HCT116 (cell line): Measurements from ENCODE around the gene CNTN5. TPM values are rescaled to one million over a fixed set of nuclear protein-coding genes. Genes with fewer than 3 reads are reported as not detected.

Source experiments
- ATAC-seq: fragments of 200-7000 bp; cut with Tn5 transposase; 2 replicates; pipeline ENCODE4 v1.9.1; 2020; ENCODE audit warnings: mild to moderate bottlenecking, moderate library complexity
- BruUV-seq: library from RNA; stranded (reverse); fragments of 400-500 nt; replicated peaks from 2 replicates; lab custom pipeline; 2021; lab: Mats Ljungman, UMichigan
- CTCF ChIA-PET: fragments of 300-600 bp; sonication (Branson Sonifier 250); formaldehyde crosslinking; loops from one replicate; lab custom pipeline; 2021; ENCODE audit warnings: antibody characterized with exemption; lab: Charles Lee
- POLR2A ChIA-PET: fragments of 300-600, 350-600 bp; sonication (Branson Sonifier 250); formaldehyde crosslinking; loops from one replicate; lab custom pipeline; 2021; ENCODE audit warnings: antibody characterized with exemption; lab: Charles Lee
- RAD21 ChIA-PET, 2 experiments: fragments of 300-600 bp; sonication (Branson Sonifier 250); formaldehyde crosslinking; loops; one replicate each; lab custom pipeline; 2023; ENCODE audit warnings: low total read pairs in 2 of 2; ENCODE audit not compliant: uncharacterized antibody in 2 of 2, unreplicated experiment in 2 of 2, low non-redundant PET in 1 of 2; lab: Charles Lee
- DNase-seq: peaks from one replicate; pipeline ENCODE4 v3.0.0-alpha.2; 2010; ENCODE audit warnings: low read depth, low spot score
- H2AFZ ChIP-seq: fragments of 200-600 bp; shearing (Covaris generic), sonication (generic); 2 replicates; pipeline ENCODE4 v1.6.1; 2017; ENCODE audit warnings: low read depth, mixed run types, mixed read lengths, antibody characterized with exemption, low read length; ENCODE audit not compliant: poor library complexity, severe bottlenecking
- H3K27ac ChIP-seq: 2 replicates; pipeline ENCODE4 v1.5.1; 2012; ENCODE audit warnings: low read depth, low read length
- H3K27me3 ChIP-seq: fragments of 200-600 bp; sonication (generic); 2 replicates; pipeline ENCODE4 v1.6.1; 2016; ENCODE audit warnings: mixed run types, low read length, mixed read lengths; ENCODE audit not compliant: insufficient read depth
- H3K36me3 ChIP-seq, 2 experiments: fragments of 200-500 bp in 1 of 2; fragments of 200-600 bp in 1 of 2; sonication (Bioruptor generic) in 1 of 2; sonication (generic) in 1 of 2; 2 replicates each; pipeline versions ENCODE4 v1.5.1 to v1.6.1; 2014 to 2016; ENCODE audit warnings: low read length in 2 of 2, inconsistent platforms in 1 of 2, mixed read lengths in 1 of 2, mixed run types in 1 of 2; ENCODE audit not compliant: insufficient read depth in 2 of 2, control insufficient read depth in 1 of 2
- H3K4me1 ChIP-seq, 2 experiments: fragments of 200-600 bp in 1 of 2; sonication (generic) in 1 of 2; 2 replicates each; pipeline versions ENCODE4 v1.5.1 to v1.6.1; 2012 to 2017; ENCODE audit warnings: low read length in 2 of 2, inconsistent platforms in 1 of 2, mild to moderate bottlenecking in 1 of 2, mixed read lengths in 1 of 2, mixed run types in 1 of 2, moderate library complexity in 1 of 2; ENCODE audit not compliant: insufficient read depth in 2 of 2, control insufficient read depth in 1 of 2
- H3K4me2 ChIP-seq: fragments of 200-600 bp; sonication (generic); 2 replicates; pipeline ENCODE4 v1.6.1; 2017; ENCODE audit warnings: mixed run types, low read length, mixed read lengths
- H3K4me3 ChIP-seq, 2 experiments: fragments of 200-600 bp in 1 of 2; sonication (generic) in 1 of 2; replicated peaks in 1 of 2; 2 replicates each; pipeline ENCODE4 v1.5.1; 2011 to 2016; ENCODE audit warnings: low read length in 2 of 2, control low read depth in 1 of 2, low read depth in 1 of 2, mild to moderate bottlenecking in 1 of 2, mixed read lengths in 1 of 2, mixed run types in 1 of 2
- H3K79me2 ChIP-seq: fragments of 200-600 bp; sonication (generic); 2 replicates; pipeline ENCODE4 v1.6.1; 2017; ENCODE audit warnings: mild to moderate bottlenecking, mixed run types, low read length, moderate library complexity, mixed read lengths; ENCODE audit not compliant: insufficient read depth
- H3K9ac ChIP-seq: fragments of 200-600 bp; sonication (generic); 2 replicates; pipeline ENCODE4 v1.6.1; 2016; ENCODE audit warnings: low read length, mixed read lengths
- H3K9me2 ChIP-seq: fragments of 200-600 bp; sonication (generic), shearing (Covaris generic); 2 replicates; pipeline ENCODE4 v1.6.1; 2017; ENCODE audit warnings: mixed run types, mild to moderate bottlenecking, moderate library complexity; ENCODE audit not compliant: insufficient read depth
- H3K9me3 ChIP-seq, 2 experiments: fragments of 200-500 bp in 1 of 2; fragments of 200-600 bp in 1 of 2; sonication (Bioruptor generic) in 1 of 2; sonication (generic) in 1 of 2; 2 replicates each; pipeline ENCODE4 v1.6.1; 2014 to 2017; ENCODE audit warnings: low read length in 2 of 2, mixed read lengths in 2 of 2, inconsistent platforms in 1 of 2, low read depth in 1 of 2, mild to moderate bottlenecking in 1 of 2, mixed run types in 1 of 2, moderate library complexity in 1 of 2; ENCODE audit not compliant: control insufficient read depth in 1 of 2, insufficient read depth in 1 of 2
- H4K20me1 ChIP-seq: fragments of 200-600 bp; sonication (generic), shearing (Covaris generic); 2 replicates; pipeline ENCODE4 v1.6.1; 2017; ENCODE audit warnings: mixed run types, mild to moderate bottlenecking, moderate library complexity; ENCODE audit not compliant: insufficient read depth
- CBX3 ChIP-seq: IDR thresholded peaks from 2 replicates; pipeline ENCODE4 v1.6.1; 2012; ENCODE audit warnings: low read depth
- FOSL1 ChIP-seq: IDR thresholded peaks from 2 replicates; pipeline ENCODE4 v1.6.1; 2012; ENCODE audit warnings: low read depth
- JUND ChIP-seq: IDR thresholded peaks from 2 replicates; pipeline ENCODE4 v1.6.1; 2012
- POLR2A ChIP-seq: IDR thresholded peaks from 2 replicates; pipeline ENCODE4 v1.7.0; 2011; ENCODE audit warnings: borderline replicate concordance; ENCODE audit not compliant: insufficient read depth, insufficient read length; ENCODE audit errors: extremely low read depth
- POLR2AphosphoS5 ChIP-seq: IDR thresholded peaks from 2 replicates; pipeline ENCODE4 v1.6.1; 2011; ENCODE audit warnings: mild to moderate bottlenecking, low read depth, low read length, moderate library complexity
- RAD21 ChIP-seq: IDR thresholded peaks from 2 replicates; pipeline ENCODE4 v1.6.1; 2012; ENCODE audit warnings: low read depth, mild to moderate bottlenecking
- SRF ChIP-seq: IDR thresholded peaks from 2 replicates; pipeline ENCODE4 v1.6.1; 2012; ENCODE audit warnings: low read depth
- YY1 ChIP-seq: IDR thresholded peaks from 2 replicates; pipeline ENCODE4 v1.6.1; 2011; ENCODE audit warnings: low read length, low read depth, moderate library complexity, mild to moderate bottlenecking; ENCODE audit not compliant: insufficient replicate concordance; ENCODE audit errors: extremely low read depth
- ZFX ChIP-seq: fragments of 450-650 bp; IDR thresholded peaks from 2 replicates; pipeline ENCODE4 v1.6.1; 2017
- ZNF274 ChIP-seq: fragments of 200-500 bp; sonication (Bioruptor generic); IDR thresholded peaks from 2 replicates; pipeline ENCODE4 v1.6.1; 2014; ENCODE audit warnings: mild to moderate bottlenecking, low read depth, low read length, inconsistent platforms
- intact Hi-C: fragments of 100-400 bp; cut with micrococcal nuclease; formaldehyde crosslinking; loops from 2 replicates; pipeline ENCODE4 v1.10.0; 2022
- total RNA-seq: library from RNA; stranded (reverse); gene quantifications from one replicate; pipeline ENCODE4 v1.2.1, GENCODE V29; 2021; ENCODE audit not compliant: unreplicated experiment
- TF ChIP-seq, protein P1 (sequence below): IDR thresholded peaks from 2 replicates; pipeline ENCODE4 v1.6.1; 2012; ENCODE audit warnings: low read depth

The CNTN5 gene
- total RNA-seq, 1 experiment from 2014 or later, result not detected

DNA sequence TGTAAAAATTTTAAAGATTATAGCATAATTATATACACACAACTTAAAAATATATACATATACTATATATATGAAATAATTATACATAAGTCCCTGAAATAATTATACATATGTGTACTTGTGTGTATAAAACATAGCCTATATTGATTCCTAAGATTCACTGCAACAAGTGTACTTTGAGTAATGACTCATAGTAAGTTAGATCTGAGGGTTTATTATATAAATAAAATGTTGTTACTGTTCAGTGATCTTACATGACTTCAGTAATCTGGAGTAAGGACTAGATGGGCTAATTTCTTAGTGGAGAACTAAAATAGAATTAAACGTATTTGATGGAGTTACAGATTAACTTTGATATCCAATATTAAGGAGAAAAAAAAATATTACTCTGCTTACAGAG lies 350.5 kb downstream of the CNTN5 start:
- Histone ChIP-seq H3K9ac (no peak overlapping the region), H3K4me2 (no peak overlapping the region), H3K79me2 (no peaks in the 10 kb centered on the region), H3K27ac (no peak overlapping the region), H3K4me3 (no peak overlapping the region), H3K4me1 (no peaks in the 10 kb centered on the region), H4K20me1 (no peaks in the 10 kb centered on the region), H2AFZ (no peak overlapping the region), H3K27me3 (no peaks in the 10 kb centered on the region), H3K9me3 (peaks cover 0 to 3% of the 10 kb centered on the region in 2 experiments; a peak in 2 of 4 replicates), H3K36me3 (no peaks in the 10 kb centered on the region), H3K9me2 (no peaks in the 10 kb centered on the region)
- DNase-seq, result no peak
- intact Hi-C loops, result no loop called here
- ChIA-PET POLR2A (no interaction called here), RAD21 (no interaction called here), CTCF (no interaction called here)
- ATAC-seq, result no peak
- TF ChIP-seq RAD21 (no peak), SRF (no peak), FOSL1 (no peak), ZNF274 (no peak)
- TF ChIP-seq, protein P1, sequence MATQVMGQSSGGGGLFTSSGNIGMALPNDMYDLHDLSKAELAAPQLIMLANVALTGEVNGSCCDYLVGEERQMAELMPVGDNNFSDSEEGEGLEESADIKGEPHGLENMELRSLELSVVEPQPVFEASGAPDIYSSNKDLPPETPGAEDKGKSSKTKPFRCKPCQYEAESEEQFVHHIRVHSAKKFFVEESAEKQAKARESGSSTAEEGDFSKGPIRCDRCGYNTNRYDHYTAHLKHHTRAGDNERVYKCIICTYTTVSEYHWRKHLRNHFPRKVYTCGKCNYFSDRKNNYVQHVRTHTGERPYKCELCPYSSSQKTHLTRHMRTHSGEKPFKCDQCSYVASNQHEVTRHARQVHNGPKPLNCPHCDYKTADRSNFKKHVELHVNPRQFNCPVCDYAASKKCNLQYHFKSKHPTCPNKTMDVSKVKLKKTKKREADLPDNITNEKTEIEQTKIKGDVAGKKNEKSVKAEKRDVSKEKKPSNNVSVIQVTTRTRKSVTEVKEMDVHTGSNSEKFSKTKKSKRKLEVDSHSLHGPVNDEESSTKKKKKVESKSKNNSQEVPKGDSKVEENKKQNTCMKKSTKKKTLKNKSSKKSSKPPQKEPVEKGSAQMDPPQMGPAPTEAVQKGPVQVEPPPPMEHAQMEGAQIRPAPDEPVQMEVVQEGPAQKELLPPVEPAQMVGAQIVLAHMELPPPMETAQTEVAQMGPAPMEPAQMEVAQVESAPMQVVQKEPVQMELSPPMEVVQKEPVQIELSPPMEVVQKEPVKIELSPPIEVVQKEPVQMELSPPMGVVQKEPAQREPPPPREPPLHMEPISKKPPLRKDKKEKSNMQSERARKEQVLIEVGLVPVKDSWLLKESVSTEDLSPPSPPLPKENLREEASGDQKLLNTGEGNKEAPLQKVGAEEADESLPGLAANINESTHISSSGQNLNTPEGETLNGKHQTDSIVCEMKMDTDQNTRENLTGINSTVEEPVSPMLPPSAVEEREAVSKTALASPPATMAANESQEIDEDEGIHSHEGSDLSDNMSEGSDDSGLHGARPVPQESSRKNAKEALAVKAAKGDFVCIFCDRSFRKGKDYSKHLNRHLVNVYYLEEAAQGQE, result no peak
- BruUV-seq, result no TSS peak

DNA sequence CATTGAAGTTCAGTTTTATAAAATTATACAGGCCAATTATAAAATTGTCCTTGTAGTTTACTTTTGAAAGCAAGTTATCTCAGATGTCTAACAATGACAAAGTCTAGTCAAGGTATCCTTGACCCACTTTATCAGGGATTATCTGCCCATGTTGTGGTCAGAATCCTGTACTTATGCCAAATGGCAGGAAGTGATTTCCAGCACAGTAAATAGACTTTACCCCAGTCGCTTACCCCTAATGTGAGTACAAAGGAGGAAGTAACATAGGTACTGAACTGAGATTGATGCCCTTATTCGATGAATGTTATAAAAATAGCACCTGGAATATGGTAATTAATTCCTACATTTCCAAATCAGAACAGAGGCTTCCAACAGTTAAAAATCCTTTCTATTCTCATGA lies 355.7 kb downstream of the CNTN5 start:
- DNase-seq, result no peak

More for the DNA sequence above, 355.7 kb downstream of the CNTN5 start:
- Histone ChIP-seq H3K9ac (no peak overlapping the region), H3K4me2 (no peak overlapping the region), H3K9me3 (peaks cover 0 to 17% of the 10 kb centered on the region in 2 experiments; a peak in 2 of 4 replicates), H3K4me1 (no peaks in the 10 kb centered on the region), H3K9me2 (no peaks in the 10 kb centered on the region), H2AFZ (no peak overlapping the region), H3K36me3 (no peaks in the 10 kb centered on the region), H3K27me3 (no peaks in the 10 kb centered on the region), H3K79me2 (no peaks in the 10 kb centered on the region), H4K20me1 (no peaks in the 10 kb centered on the region), H3K27ac (no peak overlapping the region)
- CTCF ChIA-PET, result no interaction called here
- intact Hi-C loops, result no loop called here
- no peak for TF ChIP-seq POLR2AphosphoS5
- TF ChIP-seq JUND, result no peak
- TF ChIP-seq ZFX, result no peak
- TF ChIP-seq SRF, result no peak
- TF ChIP-seq YY1, result no peak
- no peak for TF ChIP-seq CBX3
- TF ChIP-seq POLR2A, result no peak
- TF ChIP-seq RAD21, result no peak
- TF ChIP-seq, all 23 proteins: peak for 0
- H3K4me3 ChIP-seq, result no peak overlapping the region
- RAD21 ChIA-PET, result no interaction called here
- ATAC-seq, result no peak
- POLR2A ChIA-PET, result no interaction called here
- no TSS peak for BruUV-seq
